ENCODE data around the gene APBB2. TPM values are rescaled to one million over a fixed set of nuclear protein-coding genes. Genes with fewer than 3 reads are reported as not detected.

APBB2 gene
- total RNA-seq, 1 experiment from 2014 or later, result 49.0 TPM

DNA sequence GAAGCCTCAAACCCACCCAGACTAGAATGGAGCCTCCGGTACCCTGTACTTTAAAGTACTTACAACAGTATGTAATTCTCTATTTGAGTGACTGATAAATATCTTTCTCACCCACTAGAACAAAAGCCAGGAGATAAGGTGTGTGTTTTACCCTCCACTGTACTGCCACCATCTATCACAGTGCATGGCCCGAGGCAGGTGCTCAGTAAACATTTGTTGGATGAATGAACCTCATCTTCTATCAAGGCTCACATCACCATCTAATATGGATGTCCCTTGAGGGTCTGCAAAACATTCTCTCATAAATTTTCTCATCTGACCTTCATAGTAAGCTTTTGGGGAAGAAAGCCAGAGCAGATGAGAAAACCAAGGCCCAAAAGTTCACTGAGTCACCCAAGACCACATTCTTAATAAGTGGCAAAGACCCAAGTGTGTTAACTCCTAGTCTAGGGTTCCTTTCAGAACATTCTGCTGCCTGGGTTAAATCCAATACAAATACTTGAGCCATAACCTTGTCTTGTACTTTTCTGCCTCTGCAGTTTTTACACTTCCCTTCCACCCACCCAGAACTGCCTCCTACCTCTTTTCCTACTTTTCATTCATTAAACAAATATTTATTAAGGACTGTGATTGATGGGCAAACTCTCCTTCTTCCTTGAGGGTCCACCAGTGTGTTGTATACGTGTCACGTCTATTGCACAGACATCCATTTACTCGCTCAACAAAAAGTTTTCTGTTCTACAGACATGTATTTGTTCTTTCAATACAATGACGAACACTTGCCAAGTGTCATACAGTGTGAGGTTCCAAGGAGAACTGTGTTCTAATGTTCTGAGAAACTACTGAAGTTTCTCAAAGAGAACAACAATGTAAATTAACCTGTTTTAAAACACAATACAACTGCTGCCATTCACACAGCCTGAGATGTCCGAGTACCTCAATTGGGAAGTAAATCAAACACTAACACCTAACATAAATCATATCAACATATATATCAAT is 35.7 kb downstream of the APBB2 start:
- DNase-seq (ENCODE audit: low spot score), result no peak
- Mint-ChIP-seq H3K36me3 (peaks cover 4% of the 10 kb centered on the region), H3K27me3 (ENCODE audit: low read depth) (no peaks in the 10 kb centered on the region), H3K4me1 (peaks cover 30% of the 10 kb centered on the region), H3K4me3 (no peak overlapping the region), H3K9me3 (peaks cover 15% of the 10 kb centered on the region), H3K27ac (peak overlapping the region; percentile 46)
- ChIA-PET CTCF (interaction anchor here (1.4 kb wide), 1 partner anchor 254 kb away, joined by 4 read pairs; no protein-coding TSS in a partner anchor), POLR2A (no interaction called here)
- TF ChIP-seq JAZF1 (CRISPR knock-in tag; IDR thresholded peaks at IDR 0.05) (no peak), CBFB (CRISPR knock-in tag; IDR thresholded peaks at IDR 0.05; ENCODE audit: low read depth) (no peak)
- peak; percentile 56 for ATAC-seq

GRCh38 chr4:41177016-41177415 is 37.3 kb downstream of the APBB2 start:
- Mint-ChIP-seq H3K27ac (no peak overlapping the region), H3K9me3 (peaks cover 1% of the 10 kb centered on the region), H3K36me3 (no peaks in the 10 kb centered on the region), H3K27me3 (ENCODE audit: low read depth) (no peaks in the 10 kb centered on the region), H3K4me1 (peaks cover 32% of the 10 kb centered on the region), H3K4me3 (no peak overlapping the region)
- ATAC-seq (no peak), DNase-seq (ENCODE audit: low spot score) (no peak)
- ChIA-PET CTCF (interaction anchor here (0.8 kb wide), 1 partner anchor 249 kb away, joined by 7 read pairs; no protein-coding TSS in a partner anchor), POLR2A (interaction anchor here (0.9 kb wide), 1 partner anchor 80 kb away, joined by 3 read pairs; the partner anchor contains the start of gene UCHL1)
- TF ChIP-seq NFE2L1 (CRISPR knock-in tag; IDR thresholded peaks at IDR 0.05) (no peak), SOX15 (CRISPR knock-in tag; IDR thresholded peaks at IDR 0.05) (no peak), STAT6 (CRISPR knock-in tag; conservative IDR thresholded peaks at IDR 0.05; ENCODE audit: low read depth) (no peak), FOXK1 (CRISPR knock-in tag; IDR thresholded peaks at IDR 0.05) (no peak), NR3C1 (CRISPR knock-in tag; conservative IDR thresholded peaks at IDR 0.05; ENCODE audit: low read depth) (no peak), ZNF121 (CRISPR knock-in tag; IDR thresholded peaks at IDR 0.05) (no peak), TCF7 (CRISPR knock-in tag; IDR thresholded peaks at IDR 0.05; ENCODE audit: low read depth) (no peak)
- TF ChIP-seq, protein P1, sequence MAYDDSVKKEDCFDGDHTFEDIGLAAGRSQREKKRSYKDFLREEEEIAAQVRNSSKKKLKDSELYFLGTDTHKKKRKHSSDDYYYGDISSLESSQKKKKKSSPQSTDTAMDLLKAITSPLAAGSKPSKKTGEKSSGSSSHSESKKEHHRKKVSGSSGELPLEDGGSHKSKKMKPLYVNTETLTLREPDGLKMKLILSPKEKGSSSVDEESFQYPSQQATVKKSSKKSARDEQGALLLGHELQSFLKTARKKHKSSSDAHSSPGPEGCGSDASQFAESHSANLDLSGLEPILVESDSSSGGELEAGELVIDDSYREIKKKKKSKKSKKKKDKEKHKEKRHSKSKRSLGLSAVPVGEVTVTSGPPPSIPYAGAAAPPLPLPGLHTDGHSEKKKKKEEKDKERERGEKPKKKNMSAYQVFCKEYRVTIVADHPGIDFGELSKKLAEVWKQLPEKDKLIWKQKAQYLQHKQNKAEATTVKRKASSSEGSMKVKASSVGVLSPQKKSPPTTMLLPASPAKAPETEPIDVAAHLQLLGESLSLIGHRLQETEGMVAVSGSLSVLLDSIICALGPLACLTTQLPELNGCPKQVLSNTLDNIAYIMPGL (CRISPR knock-in tag; IDR thresholded peaks at IDR 0.05), result no peak
- TF ChIP-seq, protein P2, sequence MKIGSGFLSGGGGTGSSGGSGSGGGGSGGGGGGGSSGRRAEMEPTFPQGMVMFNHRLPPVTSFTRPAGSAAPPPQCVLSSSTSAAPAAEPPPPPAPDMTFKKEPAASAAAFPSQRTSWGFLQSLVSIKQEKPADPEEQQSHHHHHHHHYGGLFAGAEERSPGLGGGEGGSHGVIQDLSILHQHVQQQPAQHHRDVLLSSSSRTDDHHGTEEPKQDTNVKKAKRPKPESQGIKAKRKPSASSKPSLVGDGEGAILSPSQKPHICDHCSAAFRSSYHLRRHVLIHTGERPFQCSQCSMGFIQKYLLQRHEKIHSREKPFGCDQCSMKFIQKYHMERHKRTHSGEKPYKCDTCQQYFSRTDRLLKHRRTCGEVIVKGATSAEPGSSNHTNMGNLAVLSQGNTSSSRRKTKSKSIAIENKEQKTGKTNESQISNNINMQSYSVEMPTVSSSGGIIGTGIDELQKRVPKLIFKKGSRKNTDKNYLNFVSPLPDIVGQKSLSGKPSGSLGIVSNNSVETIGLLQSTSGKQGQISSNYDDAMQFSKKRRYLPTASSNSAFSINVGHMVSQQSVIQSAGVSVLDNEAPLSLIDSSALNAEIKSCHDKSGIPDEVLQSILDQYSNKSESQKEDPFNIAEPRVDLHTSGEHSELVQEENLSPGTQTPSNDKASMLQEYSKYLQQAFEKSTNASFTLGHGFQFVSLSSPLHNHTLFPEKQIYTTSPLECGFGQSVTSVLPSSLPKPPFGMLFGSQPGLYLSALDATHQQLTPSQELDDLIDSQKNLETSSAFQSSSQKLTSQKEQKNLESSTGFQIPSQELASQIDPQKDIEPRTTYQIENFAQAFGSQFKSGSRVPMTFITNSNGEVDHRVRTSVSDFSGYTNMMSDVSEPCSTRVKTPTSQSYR (CRISPR knock-in tag; IDR thresholded peaks at IDR 0.05), result no peak

DNA sequence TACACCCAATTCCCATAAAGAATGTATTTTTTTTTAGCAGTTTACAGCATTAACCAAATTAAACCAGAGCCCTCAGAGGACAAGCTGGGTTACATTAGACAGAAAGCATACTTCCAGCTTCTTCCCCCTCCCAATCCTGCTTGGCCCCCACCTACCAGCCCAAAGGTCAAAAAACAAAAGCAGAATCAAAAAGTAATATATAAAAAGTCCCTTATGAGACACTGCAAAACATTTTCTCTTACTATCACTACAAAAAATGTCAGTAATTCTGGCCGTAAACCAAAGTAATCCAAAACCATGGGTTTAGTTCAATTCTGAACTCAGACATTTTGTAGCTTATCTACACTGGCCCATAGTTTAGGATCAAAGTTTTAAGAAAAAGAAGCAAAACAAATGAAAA is 38.0 kb downstream of the APBB2 start:
- ChIA-PET POLR2A (interaction anchor here (0.9 kb wide), 1 partner anchor 80 kb away, joined by 3 read pairs; the partner anchor contains the start of gene UCHL1), CTCF (interaction anchor here (0.8 to 1.9 kb wide), 2 partner anchors 248 to 252 kb away, joined by 4 to 7 read pairs; no protein-coding TSS in a partner anchor)
- DNase-seq (ENCODE audit: low spot score) (no peak), ATAC-seq (no peak)
- no peak overlapping the region for H3K4me3 Mint-ChIP-seq
- no peaks in the 10 kb centered on the region for H3K36me3 Mint-ChIP-seq
- no peaks in the 10 kb centered on the region for H3K27me3 Mint-ChIP-seq (ENCODE audit: low read depth)
- H3K9me3 Mint-ChIP-seq, result no peaks in the 10 kb centered on the region
- no peak overlapping the region for H3K27ac Mint-ChIP-seq
- H3K4me1 Mint-ChIP-seq, result peaks cover 32% of the 10 kb centered on the region
- TF ChIP-seq CREM (CRISPR knock-in tag; IDR thresholded peaks at IDR 0.05) (no peak), ZNF219 (CRISPR knock-in tag; IDR thresholded peaks at IDR 0.05; ENCODE audit: borderline replicate concordance) (no peak), ZNF396 (CRISPR knock-in tag; IDR thresholded peaks at IDR 0.05; ENCODE audit: borderline replicate concordance) (no peak), ZSCAN18 (CRISPR knock-in tag; IDR thresholded peaks at IDR 0.05) (no peak), PRDM15 (CRISPR knock-in tag; IDR thresholded peaks at IDR 0.05) (no peak)
- TF ChIP-seq, protein P3, sequence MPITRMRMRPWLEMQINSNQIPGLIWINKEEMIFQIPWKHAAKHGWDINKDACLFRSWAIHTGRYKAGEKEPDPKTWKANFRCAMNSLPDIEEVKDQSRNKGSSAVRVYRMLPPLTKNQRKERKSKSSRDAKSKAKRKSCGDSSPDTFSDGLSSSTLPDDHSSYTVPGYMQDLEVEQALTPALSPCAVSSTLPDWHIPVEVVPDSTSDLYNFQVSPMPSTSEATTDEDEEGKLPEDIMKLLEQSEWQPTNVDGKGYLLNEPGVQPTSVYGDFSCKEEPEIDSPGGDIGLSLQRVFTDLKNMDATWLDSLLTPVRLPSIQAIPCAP (CRISPR knock-in tag; IDR thresholded peaks at IDR 0.05), result no peak
